H1 (cell line): ENCODE data around the gene CCDC141. TPM values are rescaled to one million over a fixed set of nuclear protein-coding genes. Genes with fewer than 3 reads are reported as not detected.

ENCODE experiments used
- KDM4A ChIP-seq: IDR thresholded peaks from one replicate; pipeline ENCODE4 v1.7.1; 2012; ENCODE audit warnings: low read depth, mild to moderate bottlenecking, moderate library complexity, low read length, inconsistent platforms; ENCODE audit not compliant: severe bottlenecking
- SIX5 ChIP-seq: IDR thresholded peaks from 2 replicates; pipeline ENCODE4 v1.6.1; 2011; ENCODE audit warnings: mild to moderate bottlenecking, low read depth, low read length
- SUZ12 ChIP-seq: fragments of 200-600 bp; sonication (generic); IDR thresholded peaks from 2 replicates; pipeline ENCODE4 v1.6.1; 2012; ENCODE audit warnings: mild to moderate bottlenecking, inconsistent platforms, low read length, moderate library complexity, mixed read lengths
- polyA plus RNA-seq, 7 experiments: library from polyadenylated mRNA; depleted of rRNA in 3 of 7; stranded (reverse) in 5 of 7; unstranded in 2 of 7; fragments of >200 nt in 5 of 7; fragments of 200-250 nt in 2 of 7; gene quantifications; 1 replicate in 5 of 7; 2 replicates in 1 of 7; 4 replicates in 1 of 7; pipeline versions ENCODE4 v1.2.1 to v1.2.3, GENCODE V29; 2011 to 2013; ENCODE audit warnings: missing spikeins in 2 of 7, mixed read lengths in 2 of 7
- total RNA-seq: library from RNA; stranded (reverse); fragmentation: NEBNext Ultra II Directional; extraction: Animal tissue kit (Norgen Biotek cat#: 25700); gene quantifications from 2 replicates; pipeline ENCODE4 v1.2.1, GENCODE V29; 2021

Gene CCDC141
- total and polyA plus RNA-seq, 2 of the 8 experiments (the other 6 are each of a cell fraction or from before 2014, with no cell fraction given) = 0.56 to 21.6 TPM

GRCh38 chr2:178796079-178796677 is 253.8 kb downstream of the CCDC141 start (continued):
- TF ChIP-seq SUZ12 (no peak), KDM4A (no peak), SIX5 (no peak)
